Dorsolateral prefrontal cortex (tissue), 118 donors: ENCODE results near the gene CD274. TPM values are rescaled to one million over a fixed set of nuclear protein-coding genes. Genes with fewer than 3 reads are reported as not detected.

Experiments used
- total RNA-seq, 120 experiments: library from RNA; stranded (reverse); gene quantifications; one replicate each; pipeline versions ENCODE4 v1.2.3 to v1.2.4, GENCODE V29; 2022

CD274 gene
- total RNA-seq, 120 experiments from 2014 or later: 1.2 to 8.9 (median 3.7) TPM

Other genes with a start within 250 kb of the CD274 start
- not detected for gene INSL4, start 219.1 kb upstream of the CD274 start, total RNA-seq
- gene RLN2, start 145.8 kb upstream of the CD274 start, total RNA-seq: 1 to 10 TPM in 3 of 120 experiments, under 1 TPM in 16, not detected in 101; 0.41 to 1.5 (median 0.72) TPM
- gene RLN1, start 110.7 kb upstream of the CD274 start, total RNA-seq: 1 to 10 TPM in 27 of 120 experiments, under 1 TPM in 23, not detected in 70; 0.47 to 2.4 (median 1.0) TPM
- 10 to 100 TPM in 64 of 120 experiments, 1 to 10 TPM in 56; 4.1 to 17.5 (median 10.1) TPM for gene PLGRKT, start 12.6 kb upstream of the CD274 start, total RNA-seq
- 1 to 10 TPM in 9 of 120 experiments, under 1 TPM in 88, not detected in 23; 0.20 to 1.5 (median 0.50) TPM for gene PDCD1LG2, start 60.0 kb downstream of the CD274 start, total RNA-seq
- gene RIC1, start 178.6 kb downstream of the CD274 start, total RNA-seq: 10 to 100 TPM; 14.5 to 24.0 (median 19.2) TPM